Amniotic stem cell (primary cell): ENCODE measurements around the gene LMAN2.
A peak's percentile ranks its signal among the peaks of the same experiment; 100 is the strongest.
"Not testable (repeated sequence)": the region's sequence is repeated elsewhere in the genome, so short reads cannot be mapped to it uniquely, and the experiment has no call there.

Experiments used
- DNase-seq: peaks from one replicate; lab custom pipeline; 2025; lab: John Stamatoyannopoulos, UW

The LMAN2 gene

GRCh38 chr5:177306674-177307543 lies 44.6 kb downstream of the LMAN2 start:
- DNase-seq = no peak

GRCh38 chr5:177306103-177306640 lies 45.3 kb downstream of the LMAN2 start:
- not testable (repeated sequence) for DNase-seq

GRCh38 chr5:177304392-177305119 lies 46.9 kb downstream of the LMAN2 start:
- no peak for DNase-seq

GRCh38 chr5:177303925-177304391 lies 47.5 kb downstream of the LMAN2 start:
- no peak for DNase-seq

- DNase-seq = peak; percentile 88
These were observed 48.1 kb downstream of the LMAN2 start, which contains the start of the genes PRELID1 and RAB24 for GRCh38 chr5:177303121-177303924. Gene PRELID1 (plus strand): TSS chr5:177303799. CDS start chr5:177303986, 187 bp downstream. Gene RAB24 (minus strand): TSS chr5:177303719. CDS start chr5:177303288, 431 bp downstream.

- DNase-seq = no peak
These were observed 48.9 kb downstream of the LMAN2 start for GRCh38 chr5:177302354-177303110.

- DNase-seq = no peak
These were observed 49.8 kb downstream of the LMAN2 start for GRCh38 chr5:177301503-177302165.

- DNase-seq = no peak
These were observed 50.5 kb downstream of the LMAN2 start for GRCh38 chr5:177300951-177301350.

GRCh38 chr5:177300236-177300880 lies 51.1 kb downstream of the LMAN2 start:
- no peak for DNase-seq

GRCh38 chr5:177299697-177300096 lies 51.8 kb downstream of the LMAN2 start:
- DNase-seq = no peak

- no peak for DNase-seq
These were observed 53.5 kb downstream of the LMAN2 start for GRCh38 chr5:177297922-177298321.

- no peak for DNase-seq
These were observed 54.9 kb downstream of the LMAN2 start for GRCh38 chr5:177296581-177296980.

GRCh38 chr5:177295924-177296323 lies 55.5 kb downstream of the LMAN2 start:
- no peak for DNase-seq

GRCh38 chr5:177294632-177295031 lies 56.8 kb downstream of the LMAN2 start:
- no peak for DNase-seq

GRCh38 chr5:177293819-177294581 lies 57.5 kb downstream of the LMAN2 start:
- DNase-seq = no peak

- DNase-seq = no peak
These were observed 59.7 kb downstream of the LMAN2 start for GRCh38 chr5:177291735-177292134.

GRCh38 chr5:177290816-177291596 lies 60.5 kb downstream of the LMAN2 start:
- no peak for DNase-seq

GRCh38 chr5:177288191-177288590 lies 63.3 kb downstream of the LMAN2 start:
- no peak for DNase-seq
